CD4-positive, CD25-positive, alpha-beta regulatory T cell (primary cell): ENCODE measurements around the gene PIK3R1. TPM values are rescaled to one million over a fixed set of nuclear protein-coding genes. Genes with fewer than 3 reads are reported as not detected.
A peak's percentile ranks its signal among the peaks of the same experiment; 100 is the strongest.

ENCODE experiments used
- ATAC-seq, 2 donors: fragments of 150-1000 bp; cut with Tn5 transposase; one replicate each; pipeline ENCODE4 v1.10.0; 2021; ENCODE audit warnings: low read depth in 2 of 2, moderate number of reproducible peaks in 2 of 2, moderate library complexity in 1 of 2
- DNase-seq, 3 donors: peaks; one replicate each; pipeline versions ENCODE4 v3.0.0 to v3.0.0-alpha.2; 2012 to 2022; ENCODE audit warnings: mixed read lengths in 1 of 3
- H3K27ac ChIP-seq: one replicate; pipeline ENCODE4 v1.7.0; 2013; ENCODE audit warnings: mild to moderate bottlenecking, low read length; ENCODE audit not compliant: insufficient read depth, poor library complexity, severe bottlenecking
- H3K27me3 ChIP-seq: one replicate; pipeline ENCODE4 v1.7.0; 2013; ENCODE audit warnings: low read length; ENCODE audit not compliant: control insufficient read depth, insufficient read depth
- H3K36me3 ChIP-seq: one replicate; pipeline ENCODE4 v1.7.0; 2013; ENCODE audit warnings: mild to moderate bottlenecking, low read length, moderate library complexity; ENCODE audit not compliant: control insufficient read depth, insufficient read depth
- H3K4me1 ChIP-seq: 2 replicates; pipeline ENCODE4 v1.7.0; 2013; ENCODE audit warnings: mild to moderate bottlenecking, low read length; ENCODE audit not compliant: insufficient read depth, control insufficient read depth, poor library complexity, severe bottlenecking
- H3K4me3 ChIP-seq: one replicate; pipeline ENCODE4 v1.7.0; 2013; ENCODE audit warnings: low read depth, mild to moderate bottlenecking, low read length, moderate library complexity
- H3K9me3 ChIP-seq, 2 experiments: 1 replicate in 1 of 2; 2 replicates in 1 of 2; pipeline ENCODE4 v1.7.0; 2013; ENCODE audit warnings: low read length in 2 of 2, mild to moderate bottlenecking in 1 of 2, moderate library complexity in 1 of 2; ENCODE audit not compliant: control insufficient read depth in 2 of 2
- H3K27ac Mint-ChIP-seq, 3 donors: one replicate each; pipeline ENCODE4 v1.8.0; 2020 to 2022; ENCODE audit warnings: mild to moderate bottlenecking in 3 of 3, mixed read lengths in 3 of 3, moderate library complexity in 2 of 3
- H3K27me3 Mint-ChIP-seq: one replicate; pipeline ENCODE4 v1.8.0; 2022; ENCODE audit warnings: mild to moderate bottlenecking, mixed read lengths
- H3K36me3 Mint-ChIP-seq: one replicate; pipeline ENCODE4 v1.8.0; 2020; ENCODE audit warnings: mixed read lengths
- H3K4me1 Mint-ChIP-seq, 4 donors: one replicate each; pipeline ENCODE4 v1.8.0; 2020 to 2022; ENCODE audit warnings: mixed read lengths in 4 of 4, mild to moderate bottlenecking in 1 of 4
- H3K4me3 Mint-ChIP-seq, 4 donors: one replicate each; pipeline ENCODE4 v1.8.0; 2020 to 2022; ENCODE audit warnings: mild to moderate bottlenecking in 4 of 4, mixed read lengths in 4 of 4, moderate library complexity in 3 of 4
- H3K9me3 Mint-ChIP-seq, 7 donors: one replicate each; pipeline ENCODE4 v1.8.0; 2020 to 2022; ENCODE audit warnings: mixed read lengths in 7 of 7, mild to moderate bottlenecking in 3 of 7, moderate library complexity in 2 of 7
- polyA plus RNA-seq, 4 donors: library from polyadenylated mRNA; unstranded; fragments of 300-500 nt; fragmentation: Illumina TruSeq; gene quantifications; one replicate each; pipeline ENCODE4 v1.2.3, GENCODE V29; 2021
- total RNA-seq: library from RNA; stranded (reverse); gene quantifications from one replicate; pipeline ENCODE4 v1.2.3, GENCODE V29; 2022

PIK3R1 gene
- total and polyA plus RNA-seq, 5 donors from 2014 or later, result 75.9 to 366 (median 120) TPM

DNA sequence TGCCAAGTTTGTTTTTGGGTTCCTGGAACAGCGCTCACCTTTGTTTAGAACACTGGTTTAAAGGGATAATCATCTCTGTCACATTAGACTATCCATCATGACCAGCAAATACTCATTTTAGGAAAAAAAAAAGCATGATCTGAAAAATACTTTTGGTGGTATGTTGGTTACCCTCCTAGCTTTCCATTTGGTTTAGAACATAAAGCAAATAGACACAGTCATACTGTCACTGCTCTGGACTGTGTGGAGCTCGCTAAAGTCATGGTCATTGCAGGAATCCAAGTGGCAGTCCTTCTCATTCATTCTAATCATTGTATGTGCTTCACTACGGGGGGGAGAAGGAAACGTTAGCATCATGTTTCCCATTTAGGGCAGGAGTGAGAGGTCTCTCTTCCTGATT, 83.5 kb downstream of the PIK3R1 start:
- peaks cover 7 to 31% (median 15%) of the 10 kb centered on the region in 4 donors for H3K4me1 Mint-ChIP-seq
- H3K36me3 Mint-ChIP-seq, result peaks cover 65% of the 10 kb centered on the region
- Histone ChIP-seq H3K27ac (no peak overlapping the region), H3K27me3 (no peaks in the 10 kb centered on the region), H3K4me1 (no peaks in the 10 kb centered on the region), H3K9me3 (no peaks in the 10 kb centered on the region), H3K36me3 (peaks cover 66% of the 10 kb centered on the region), H3K4me3 (no peak overlapping the region)
- ATAC-seq (no peak), DNase-seq (no peak)
- no peaks in the 10 kb centered on the region for H3K27me3 Mint-ChIP-seq
- H3K9me3 Mint-ChIP-seq, result no peaks in the 10 kb centered on the region
- peak overlapping the region in 1 of 4 donors; percentile 5 for H3K4me3 Mint-ChIP-seq
- H3K27ac Mint-ChIP-seq, result peak overlapping the region in 2 of 3 donors; percentile 15 to 62

DNA sequence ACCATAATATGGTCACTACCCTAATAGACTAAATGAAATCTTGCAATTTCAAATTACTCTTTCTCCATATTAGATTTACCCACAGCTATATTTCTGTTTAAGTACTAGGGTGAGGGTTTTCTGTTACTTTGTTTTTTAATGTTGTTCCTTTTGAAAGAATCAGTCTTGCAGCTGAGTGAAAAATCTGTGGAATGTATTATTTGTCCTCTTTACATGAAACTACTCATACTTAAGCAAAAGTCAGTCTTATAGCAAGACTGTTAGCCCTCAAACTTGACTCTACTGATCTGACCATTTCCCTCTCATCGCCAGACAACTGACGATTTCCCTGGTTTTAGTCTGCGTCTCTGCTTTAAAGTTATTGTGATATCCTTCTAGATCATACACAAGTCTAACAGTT, 84.0 kb downstream of the PIK3R1 start:
- H3K4me1 Mint-ChIP-seq, result peaks cover 7 to 28% (median 15%) of the 10 kb centered on the region in 4 donors
- peaks cover 61% of the 10 kb centered on the region for H3K36me3 Mint-ChIP-seq
- no peaks in the 10 kb centered on the region for H3K27me3 ChIP-seq
- peaks cover 61% of the 10 kb centered on the region for H3K36me3 ChIP-seq
- H3K27me3 Mint-ChIP-seq, result no peaks in the 10 kb centered on the region
- no peak overlapping the region for H3K27ac ChIP-seq
- no peaks in the 10 kb centered on the region for H3K4me1 ChIP-seq
- peak overlapping the region in 1 of 3 donors; percentile 62 for H3K27ac Mint-ChIP-seq
- no peak overlapping the region for H3K4me3 ChIP-seq
- DNase-seq (no peak), ATAC-seq (no peak)
- no peak overlapping the region for H3K4me3 Mint-ChIP-seq
- H3K9me3 Mint-ChIP-seq, result no peaks in the 10 kb centered on the region
- H3K9me3 ChIP-seq, result no peaks in the 10 kb centered on the region

DNA sequence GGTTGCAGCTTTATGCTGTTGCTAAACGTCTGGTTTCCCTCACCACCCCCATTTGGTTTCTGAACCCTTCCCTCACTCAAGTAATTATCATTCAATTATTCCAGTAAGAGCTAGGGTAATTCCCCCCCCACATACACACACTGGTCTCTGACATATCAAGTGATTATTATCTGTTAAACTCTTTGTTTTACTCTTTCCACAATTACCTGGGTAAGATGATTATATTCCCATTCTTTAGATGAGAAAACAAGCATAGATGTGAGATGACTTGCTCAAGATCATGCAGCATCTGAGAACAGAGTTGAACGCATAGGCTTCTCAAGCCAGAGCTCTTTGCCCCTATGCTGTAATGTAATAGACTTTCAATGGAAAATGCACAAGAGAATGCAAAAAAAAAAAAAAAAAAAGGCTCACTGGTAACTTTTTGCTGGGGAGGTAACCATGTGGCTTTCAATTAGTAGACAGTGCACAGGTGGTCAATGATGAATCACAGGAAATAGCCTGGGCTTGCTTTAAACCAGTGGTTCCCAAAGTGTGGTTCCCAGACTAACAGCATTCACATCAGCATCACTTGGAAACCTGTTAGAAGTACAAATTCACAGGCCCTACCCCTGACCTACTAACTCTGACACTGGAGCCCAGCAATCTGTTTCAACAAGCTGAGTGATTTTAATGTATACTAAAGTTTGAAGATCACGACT, 87.6 kb downstream of the PIK3R1 start:
- ATAC-seq (no peak), DNase-seq (no peak)
- H3K4me1 Mint-ChIP-seq, result peaks cover 0 to 20% (median 14%) of the 10 kb centered on the region in 4 donors
- peak overlapping the region; percentile 6 to 48 (median 22) for H3K27ac Mint-ChIP-seq
- Histone ChIP-seq H3K4me3 (no peak overlapping the region), H3K4me1 (no peaks in the 10 kb centered on the region), H3K9me3 (no peaks in the 10 kb centered on the region), H3K27ac (no peak overlapping the region), H3K36me3 (peaks cover 27% of the 10 kb centered on the region), H3K27me3 (no peaks in the 10 kb centered on the region)
- H3K4me3 Mint-ChIP-seq, result no peak overlapping the region
- peaks cover 30% of the 10 kb centered on the region for H3K36me3 Mint-ChIP-seq
- H3K9me3 Mint-ChIP-seq, result no peaks in the 10 kb centered on the region
- H3K27me3 Mint-ChIP-seq, result no peaks in the 10 kb centered on the region

DNA sequence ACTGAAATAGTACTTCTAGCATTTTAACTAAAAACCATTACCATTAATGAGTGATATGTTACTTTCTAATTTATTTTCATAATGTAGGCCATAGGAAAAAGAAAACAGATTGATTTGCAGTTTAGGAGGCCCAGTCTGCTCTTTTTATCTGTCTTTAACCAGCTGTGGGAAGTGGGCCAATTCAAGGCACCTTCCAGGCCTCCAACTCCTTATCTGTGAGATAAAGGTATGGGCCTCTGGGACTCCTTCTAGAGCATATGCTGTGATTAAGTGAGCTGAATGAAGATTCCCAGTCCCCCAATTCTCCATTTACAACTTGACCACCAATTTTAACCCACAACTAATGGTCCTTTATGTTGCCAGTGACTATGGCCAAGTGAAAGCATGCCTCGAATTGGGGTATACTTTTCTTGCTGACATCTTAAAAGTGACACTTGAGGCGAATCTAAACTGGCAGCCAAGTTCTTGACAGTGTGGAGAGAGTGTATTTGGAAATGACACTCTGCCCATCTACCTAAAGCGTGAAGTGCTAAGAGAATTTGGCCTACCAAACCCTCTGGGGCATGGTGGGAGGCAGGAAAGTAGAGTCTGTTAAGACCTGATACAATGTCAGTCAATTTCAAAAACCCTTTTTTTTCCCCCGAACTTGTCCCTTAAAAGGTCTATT, 88.3 kb downstream of the PIK3R1 start:
- Histone ChIP-seq H3K36me3 (peaks cover 20% of the 10 kb centered on the region), H3K4me1 (no peaks in the 10 kb centered on the region), H3K27ac (no peak overlapping the region), H3K4me3 (no peak overlapping the region), H3K27me3 (no peaks in the 10 kb centered on the region), H3K9me3 (no peaks in the 10 kb centered on the region)
- H3K4me3 Mint-ChIP-seq, result no peak overlapping the region
- ATAC-seq, result peak in 1 of 2 donors; percentile 8
- H3K9me3 Mint-ChIP-seq, result no peaks in the 10 kb centered on the region
- no peak for DNase-seq
- peaks cover 0 to 17% (median 14%) of the 10 kb centered on the region in 4 donors for H3K4me1 Mint-ChIP-seq
- peak overlapping the region in 2 of 3 donors; percentile 6 to 22 for H3K27ac Mint-ChIP-seq
- no peaks in the 10 kb centered on the region for H3K27me3 Mint-ChIP-seq
- H3K36me3 Mint-ChIP-seq, result peaks cover 24% of the 10 kb centered on the region

DNA sequence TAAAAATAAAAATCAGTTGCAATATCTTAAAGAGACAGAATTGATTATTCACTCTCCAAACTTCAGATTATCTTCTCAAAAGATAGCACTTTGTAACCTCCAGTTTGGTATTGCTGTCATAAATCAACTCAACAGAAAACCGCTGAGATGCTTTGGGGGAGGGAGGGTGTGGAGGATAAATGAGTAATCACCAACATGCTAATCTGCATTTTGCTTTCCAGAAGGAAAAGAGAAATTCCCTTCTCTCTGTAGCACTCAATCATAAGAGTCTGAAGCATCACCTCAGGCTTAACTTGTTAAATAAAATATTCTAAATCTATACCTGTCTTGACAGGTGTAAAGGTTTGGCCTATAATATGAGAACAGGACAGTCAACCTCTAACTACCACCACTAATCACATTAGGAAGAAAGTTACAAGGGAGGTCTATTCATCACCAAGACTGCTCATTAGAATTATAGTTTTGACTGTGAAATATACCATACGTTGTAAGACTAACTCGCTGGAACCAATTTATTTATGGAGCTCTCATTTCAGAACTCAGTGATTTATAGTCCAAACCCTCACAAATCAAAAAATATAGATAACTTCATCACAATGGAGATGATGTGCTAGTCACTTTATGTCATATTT, 89.0 kb downstream of the PIK3R1 start:
- no peaks in the 10 kb centered on the region for H3K9me3 ChIP-seq
- Mint-ChIP-seq H3K36me3 (peaks cover 18% of the 10 kb centered on the region), H3K4me1 (peaks cover 0 to 14% (median 10%) of the 10 kb centered on the region in 4 donors), H3K27me3 (no peaks in the 10 kb centered on the region), H3K27ac (no peak overlapping the region), H3K9me3 (no peaks in the 10 kb centered on the region), H3K4me3 (no peak overlapping the region)
- no peak overlapping the region for H3K4me3 ChIP-seq
- no peaks in the 10 kb centered on the region for H3K4me1 ChIP-seq
- no peaks in the 10 kb centered on the region for H3K27me3 ChIP-seq
- DNase-seq (no peak), ATAC-seq (no peak)
- no peak overlapping the region for H3K27ac ChIP-seq
- H3K36me3 ChIP-seq, result peaks cover 14% of the 10 kb centered on the region

DNA sequence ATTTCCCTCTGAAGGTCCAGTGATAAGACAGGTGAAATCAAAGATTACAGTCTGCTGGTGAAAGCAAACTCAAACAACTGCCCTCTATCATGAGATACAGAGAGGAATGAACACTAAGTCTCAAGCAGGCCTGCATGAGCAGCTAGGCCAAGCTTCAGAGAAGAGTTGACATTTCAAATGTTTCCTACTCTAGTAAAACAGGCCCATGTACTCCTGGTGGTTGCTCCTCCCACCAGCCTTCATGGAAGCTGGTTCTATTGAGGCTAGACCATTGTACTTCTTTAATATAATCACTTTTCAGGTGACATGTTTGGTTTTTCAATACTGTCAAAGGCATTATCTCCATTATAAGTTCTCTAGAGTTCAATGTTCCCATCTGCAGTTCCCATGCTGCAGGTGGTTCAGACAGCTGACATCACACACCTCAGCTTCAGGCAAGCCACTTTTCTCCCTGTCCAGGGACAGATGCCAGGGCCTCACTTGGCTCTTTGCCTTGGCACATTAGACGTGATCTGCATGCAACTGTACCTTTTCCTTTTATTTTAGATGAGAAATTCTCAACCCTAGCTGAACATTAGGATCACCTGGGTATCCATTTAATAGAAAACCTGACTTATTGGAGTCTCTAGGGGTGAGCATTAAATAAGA, 89.8 kb downstream of the PIK3R1 start:
- Histone ChIP-seq H3K27ac (no peak overlapping the region), H3K27me3 (no peaks in the 10 kb centered on the region), H3K36me3 (peaks cover 6% of the 10 kb centered on the region), H3K4me1 (no peaks in the 10 kb centered on the region), H3K4me3 (no peak overlapping the region), H3K9me3 (no peaks in the 10 kb centered on the region)
- H3K27me3 Mint-ChIP-seq, result no peaks in the 10 kb centered on the region
- peaks cover 0 to 11% (median 7%) of the 10 kb centered on the region in 4 donors for H3K4me1 Mint-ChIP-seq
- peaks cover 11% of the 10 kb centered on the region for H3K36me3 Mint-ChIP-seq
- DNase-seq (no peak), ATAC-seq (no peak)
- no peaks in the 10 kb centered on the region for H3K9me3 Mint-ChIP-seq
- no peak overlapping the region for H3K27ac Mint-ChIP-seq
- no peak overlapping the region for H3K4me3 Mint-ChIP-seq

DNA sequence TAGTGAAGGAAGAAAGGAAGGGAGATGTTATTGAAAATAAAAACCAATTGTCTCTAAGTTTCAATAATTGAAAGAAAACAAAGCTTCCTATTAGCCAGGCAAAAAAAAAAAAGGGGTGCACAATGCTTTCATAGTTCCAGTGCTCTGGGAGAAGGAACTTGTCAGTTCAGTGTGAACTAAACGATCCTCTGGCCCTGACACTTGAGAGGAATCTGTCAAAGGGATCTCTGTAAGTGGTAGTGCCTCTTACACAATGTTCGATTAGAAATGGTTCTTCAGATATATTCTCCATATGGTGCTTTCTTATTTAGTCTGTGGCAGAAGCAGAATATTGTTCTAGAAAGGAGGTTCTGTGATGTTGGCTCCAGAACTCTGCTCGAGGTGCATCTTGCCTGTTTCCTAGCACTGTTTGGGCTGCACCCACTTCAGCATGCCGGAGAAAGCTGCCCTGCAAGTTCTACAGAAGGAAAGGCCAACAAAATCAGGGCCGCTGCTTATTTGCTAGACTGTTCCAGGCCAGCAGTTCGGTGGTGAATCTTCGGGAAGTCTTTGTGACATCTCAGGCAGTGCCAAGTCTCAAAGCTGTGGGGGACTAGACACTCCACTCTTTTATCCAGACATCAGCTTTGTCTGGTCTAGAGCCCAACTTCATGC, 90.9 kb downstream of the PIK3R1 start:
- Histone ChIP-seq H3K36me3 (peaks cover 2% of the 10 kb centered on the region), H3K4me3 (no peak overlapping the region), H3K4me1 (no peaks in the 10 kb centered on the region), H3K27ac (no peak overlapping the region), H3K9me3 (no peaks in the 10 kb centered on the region), H3K27me3 (no peaks in the 10 kb centered on the region)
- H3K27me3 Mint-ChIP-seq, result no peaks in the 10 kb centered on the region
- H3K4me3 Mint-ChIP-seq, result no peak overlapping the region
- no peak overlapping the region for H3K27ac Mint-ChIP-seq
- no peak for ATAC-seq
- peaks cover 4% of the 10 kb centered on the region for H3K36me3 Mint-ChIP-seq
- DNase-seq, result no peak
- H3K9me3 Mint-ChIP-seq, result no peaks in the 10 kb centered on the region
- H3K4me1 Mint-ChIP-seq, result peaks cover 0 to 9% (median 7%) of the 10 kb centered on the region in 4 donors
